HG03039 (cell line): ENCODE data around the gene IL12RB1.
A peak's percentile ranks its signal among the peaks of the same experiment; 100 is the strongest.
"Not testable (repeated sequence)": the region's sequence is repeated elsewhere in the genome, so short reads cannot be mapped to it uniquely, and the experiment has no call there.

Experiments used
- ATAC-seq: cut with Tn5 transposase; IDR thresholded peaks from one replicate; pipeline ENCODE4 v1.9.1; 2021; ENCODE audit warnings: mild to moderate bottlenecking, moderate library complexity; ENCODE audit not compliant: unreplicated experiment

IL12RB1 gene

DNA sequence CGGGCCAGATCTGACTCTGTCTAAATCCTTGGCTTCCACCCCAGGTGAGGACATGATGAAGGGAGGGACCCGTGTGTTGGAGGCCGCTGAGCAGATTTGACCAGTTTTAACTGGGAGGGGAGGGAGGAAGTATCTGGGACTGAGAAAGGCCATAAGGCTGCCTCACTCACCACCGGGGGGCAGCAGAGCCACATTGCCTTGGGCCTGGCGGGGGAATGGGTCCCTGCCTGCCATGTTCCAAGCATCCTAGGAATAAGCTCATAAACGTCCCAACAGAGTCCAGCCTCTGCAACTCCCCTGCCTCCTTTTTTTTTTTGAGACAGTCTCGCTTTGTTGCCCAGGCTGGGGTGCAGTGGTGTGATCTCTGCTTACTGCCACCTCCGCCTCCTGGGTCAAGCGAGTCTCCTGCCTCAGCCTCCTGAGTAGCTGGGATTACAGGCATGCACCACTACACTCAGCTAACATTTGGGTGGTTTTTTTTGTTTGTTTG, 26.3 kb upstream of the IL12RB1 start:
- ATAC-seq: no peak

DNA sequence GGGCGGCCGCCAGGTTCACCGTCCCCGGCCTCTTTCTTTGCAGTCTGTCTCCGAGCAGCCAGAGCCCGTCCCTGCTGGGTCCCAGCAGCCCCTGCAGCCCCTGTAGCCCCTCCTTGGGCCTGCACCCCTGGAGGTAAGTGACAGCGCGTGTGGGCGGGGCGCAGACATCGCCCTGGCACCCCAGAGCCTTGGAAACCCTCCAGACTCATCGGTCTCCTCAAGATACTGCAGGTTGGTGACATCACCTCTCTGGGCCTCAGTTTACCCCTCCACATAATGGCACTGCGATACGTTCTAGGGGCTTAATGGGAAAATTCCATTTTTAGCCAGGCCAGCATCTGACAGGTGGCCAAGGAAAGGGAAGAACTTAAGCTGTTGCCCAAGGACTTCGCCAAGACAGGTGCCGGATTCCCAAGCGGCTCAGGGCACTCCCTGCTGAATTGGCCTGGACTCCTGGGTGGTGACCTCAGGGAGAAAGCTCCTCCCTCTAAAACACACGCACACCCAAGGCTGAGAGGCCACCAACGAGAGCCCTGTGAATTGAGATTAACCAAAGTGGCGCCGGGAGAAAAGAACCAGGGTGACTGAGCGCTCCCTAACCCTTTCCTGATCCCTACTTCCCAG, 24.0 kb upstream of the IL12RB1 start:
- ATAC-seq: no peak

DNA sequence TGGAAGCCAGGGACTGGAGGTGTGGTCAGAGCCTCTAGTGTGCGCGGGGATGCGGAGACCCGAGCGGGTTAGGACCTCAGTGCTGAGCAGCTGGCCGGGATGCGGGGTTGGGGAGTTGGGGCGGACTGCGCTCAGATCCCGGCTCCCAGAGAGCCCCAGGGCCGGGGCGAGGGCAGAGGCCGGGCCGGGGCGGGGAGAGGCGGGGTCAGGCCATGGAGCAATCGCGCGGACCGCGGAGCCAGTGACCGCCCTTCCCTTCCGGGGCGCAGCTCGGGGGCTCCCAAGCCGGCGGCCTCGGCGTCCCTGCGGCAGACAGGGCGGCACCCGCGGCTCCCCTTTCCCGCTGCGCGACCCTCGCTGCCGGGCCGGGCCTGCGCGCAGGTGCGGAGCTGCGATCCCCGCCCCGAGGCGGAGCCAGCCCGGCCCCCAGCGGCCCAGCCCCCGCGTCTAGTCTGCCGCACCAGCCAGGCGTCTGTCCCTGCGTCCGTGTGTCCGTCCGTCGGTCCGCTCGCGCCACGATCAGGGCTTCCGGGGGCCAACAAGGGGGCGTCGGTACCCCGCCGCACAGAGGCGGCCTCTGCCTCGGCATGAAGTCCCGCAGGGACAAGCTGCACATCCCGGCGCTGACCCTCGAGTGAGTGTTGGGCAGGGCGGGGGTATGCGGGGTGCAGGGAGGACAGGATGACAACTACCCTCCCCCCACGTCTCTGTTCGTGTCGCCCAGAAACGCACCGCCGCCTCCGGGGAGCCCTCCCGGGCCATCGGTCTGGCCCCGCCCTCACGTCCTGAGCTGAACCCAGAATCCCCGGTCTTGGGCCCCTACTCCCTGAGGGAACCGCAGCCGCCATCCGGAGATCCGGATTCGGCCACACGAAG, 23.2 kb upstream of the IL12RB1 start:
- no peak for ATAC-seq

DNA sequence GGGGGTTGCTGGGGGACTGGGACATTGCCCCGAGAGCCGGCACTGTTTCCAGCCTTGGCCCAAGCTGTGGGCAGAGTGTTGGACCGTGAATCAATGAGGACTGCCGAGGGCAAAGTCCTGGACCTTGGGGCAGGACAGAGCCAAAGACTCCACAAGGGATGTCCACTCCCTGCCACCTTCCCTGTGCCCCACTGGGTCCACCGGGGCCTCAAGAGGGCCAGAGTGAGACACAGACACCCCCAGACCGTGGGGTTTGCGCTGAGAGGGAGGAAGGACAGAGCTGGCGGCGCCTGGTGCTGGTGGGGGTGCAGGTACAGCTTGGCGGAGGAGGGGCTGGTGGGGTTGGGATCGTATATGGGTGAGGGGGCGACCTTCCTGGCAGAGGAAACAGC, 22.6 kb upstream of the IL12RB1 start:
- no peak for ATAC-seq

DNA sequence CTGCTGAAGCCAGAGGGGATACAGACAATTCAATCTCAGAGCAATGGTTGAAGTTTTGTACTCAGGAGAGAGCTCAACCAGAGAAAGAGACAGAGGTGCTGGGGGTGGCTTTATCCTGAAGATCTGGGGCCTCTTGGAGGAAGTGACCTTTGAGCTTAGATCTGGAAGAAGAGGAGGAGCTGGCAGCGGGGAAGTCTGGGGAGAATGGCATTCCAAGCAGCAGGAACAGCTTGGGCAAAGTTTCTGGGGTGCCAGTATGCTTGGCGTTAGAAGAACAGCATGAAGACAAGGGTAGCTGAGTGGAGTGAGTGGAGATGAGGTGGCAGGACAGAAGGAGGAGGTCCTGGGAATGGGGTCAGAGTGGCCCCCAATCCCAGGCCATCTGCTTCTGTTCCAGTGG, 22.2 kb upstream of the IL12RB1 start:
- no peak for ATAC-seq

DNA sequence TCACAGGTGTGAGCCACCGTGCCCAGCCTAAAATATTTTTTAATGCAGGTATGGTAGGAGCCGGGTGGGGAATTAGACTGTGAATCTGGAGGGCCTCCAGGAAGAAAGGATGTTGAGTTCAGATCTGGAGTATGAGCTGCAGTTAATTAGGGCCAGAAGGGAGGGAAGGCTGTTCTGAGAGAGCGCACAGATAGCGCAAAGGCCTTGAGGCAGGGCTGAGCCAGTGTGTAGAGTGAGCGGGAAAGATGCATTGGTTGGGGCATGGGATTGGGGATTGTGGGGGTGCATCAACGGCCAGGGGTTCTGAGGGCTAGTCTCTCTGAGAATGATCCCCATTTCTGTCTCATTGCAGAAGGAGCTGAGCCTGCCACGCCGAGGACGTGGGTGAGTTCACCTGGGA, 20.5 kb upstream of the IL12RB1 start:
- no peak for ATAC-seq

DNA sequence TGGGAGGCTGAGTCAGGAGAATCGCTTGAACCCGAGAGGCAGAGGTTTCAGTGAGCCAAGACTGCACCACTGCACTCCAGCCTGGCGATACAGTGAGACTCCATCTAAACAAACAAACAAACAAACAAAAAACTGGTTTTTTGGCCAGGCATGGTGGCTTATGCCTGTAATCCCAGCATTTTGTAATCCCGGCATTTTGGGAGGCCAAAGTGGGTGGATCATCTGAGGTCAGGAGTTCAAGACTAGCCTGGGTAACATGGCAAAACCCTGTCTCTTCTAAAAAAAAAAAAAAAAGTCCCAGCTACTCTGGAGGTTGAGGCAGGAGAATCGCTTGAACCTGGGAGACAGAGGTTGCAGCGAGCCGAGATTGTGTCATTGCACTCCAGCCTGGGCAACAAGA, 18.5 kb upstream of the IL12RB1 start:
- ATAC-seq: not testable (repeated sequence)

DNA sequence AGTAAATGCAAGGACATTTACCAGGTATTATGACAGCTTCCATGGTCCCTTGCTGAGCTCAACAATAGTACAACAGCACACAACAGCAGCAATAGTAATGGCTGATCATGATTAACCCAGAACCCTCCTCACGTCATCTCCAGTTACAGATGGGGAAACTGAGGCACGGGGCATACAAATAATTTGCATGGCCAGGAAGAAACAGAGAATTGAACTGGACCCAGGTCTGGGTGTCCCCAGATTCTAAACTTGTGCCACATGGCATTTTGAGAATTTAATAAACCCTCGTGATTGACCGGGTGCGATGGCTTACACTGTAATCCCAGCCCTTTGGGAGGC, 18.0 kb upstream of the IL12RB1 start:
- ATAC-seq: no peak

DNA sequence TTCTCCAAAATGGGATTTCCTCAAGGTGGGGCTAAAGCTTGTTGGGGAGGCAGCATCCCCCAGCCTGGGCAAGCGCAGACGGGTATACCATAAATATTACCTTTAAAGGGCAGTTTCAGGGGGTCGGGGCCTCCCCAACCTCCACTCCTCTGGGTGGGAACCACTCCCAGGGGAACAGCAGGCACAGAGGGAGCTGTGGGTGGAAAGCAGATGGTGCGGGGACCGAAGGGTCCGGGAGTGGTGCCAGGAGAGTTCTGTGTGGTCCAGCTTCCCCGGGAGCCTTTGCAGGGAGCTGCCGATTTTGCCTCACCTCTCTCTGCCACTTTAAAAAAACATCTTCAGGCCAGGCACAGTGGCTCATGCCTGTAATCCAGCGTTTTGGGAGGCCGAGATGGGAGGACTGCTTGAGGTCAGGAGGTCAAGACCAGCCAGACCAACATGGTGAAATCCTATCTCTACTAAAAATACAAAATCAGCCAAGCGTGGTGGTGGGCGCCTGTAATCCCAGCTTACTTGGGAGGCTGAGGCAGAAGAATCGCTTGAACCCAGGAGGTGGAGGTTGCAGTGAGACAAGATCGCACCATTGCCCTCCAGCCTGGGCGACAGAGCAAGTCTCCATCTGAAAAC, 16.3 kb upstream of the IL12RB1 start:
- no peak for ATAC-seq

DNA sequence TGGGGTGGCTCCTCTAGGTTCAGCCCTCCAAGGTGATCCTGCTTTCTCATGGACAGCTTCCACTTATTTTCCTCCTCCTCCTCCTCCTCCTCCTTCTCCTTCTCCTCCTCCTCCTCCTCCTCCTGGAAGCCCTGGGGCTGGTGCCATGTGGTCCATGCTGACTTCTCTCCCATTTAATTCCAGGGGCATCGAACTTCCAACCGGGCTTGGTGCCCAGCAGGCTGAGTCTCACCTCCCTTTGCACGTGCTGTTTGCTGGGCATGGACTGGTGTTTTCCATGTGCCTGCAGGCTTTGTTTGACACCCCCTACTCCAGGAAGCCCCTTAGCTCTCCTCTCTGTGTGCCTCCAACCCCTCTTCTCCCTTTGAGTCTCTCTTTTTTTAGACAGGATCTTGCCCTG, 14.5 kb upstream of the IL12RB1 start:
- no peak for ATAC-seq

DNA sequence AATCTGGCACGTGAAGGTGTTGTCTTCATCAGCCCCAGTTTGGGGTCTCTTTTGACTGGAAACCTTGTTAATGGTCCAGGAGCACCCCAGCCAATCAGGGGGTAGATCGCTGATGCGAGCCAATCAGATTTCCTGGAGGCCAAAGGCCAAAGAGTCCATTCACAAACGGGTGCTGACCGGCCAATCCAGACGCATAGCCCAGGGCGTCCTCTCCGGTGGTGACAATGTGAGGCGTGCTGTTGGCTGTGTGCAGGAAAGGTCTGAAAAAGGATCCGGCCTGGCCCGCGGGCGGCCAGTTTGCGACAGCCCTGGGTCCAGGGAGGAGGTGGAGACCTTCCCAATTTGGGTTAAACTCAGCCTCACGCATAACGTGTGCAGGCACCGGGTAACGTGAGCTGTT, 14.0 kb upstream of the IL12RB1 start:
- no peak for ATAC-seq

DNA sequence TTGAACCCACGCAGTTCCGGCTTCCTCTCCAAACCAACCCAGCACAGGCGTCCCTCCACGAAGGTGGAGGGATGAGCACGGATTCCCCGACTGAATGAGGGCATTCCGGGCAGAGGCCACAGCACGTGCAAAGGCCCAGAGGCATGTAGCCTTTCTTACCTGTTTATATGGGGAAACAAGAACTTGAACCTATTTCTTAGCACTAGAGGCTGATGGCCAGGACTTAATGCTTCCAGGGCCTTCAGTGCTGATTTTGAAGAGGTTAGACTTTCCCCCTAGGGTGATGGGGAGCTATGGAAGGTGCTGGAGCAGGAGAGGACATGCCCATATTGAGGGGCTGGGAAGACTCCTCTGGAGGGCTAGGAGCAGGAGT, 12.9 kb upstream of the IL12RB1 start:
- ATAC-seq: no peak

DNA sequence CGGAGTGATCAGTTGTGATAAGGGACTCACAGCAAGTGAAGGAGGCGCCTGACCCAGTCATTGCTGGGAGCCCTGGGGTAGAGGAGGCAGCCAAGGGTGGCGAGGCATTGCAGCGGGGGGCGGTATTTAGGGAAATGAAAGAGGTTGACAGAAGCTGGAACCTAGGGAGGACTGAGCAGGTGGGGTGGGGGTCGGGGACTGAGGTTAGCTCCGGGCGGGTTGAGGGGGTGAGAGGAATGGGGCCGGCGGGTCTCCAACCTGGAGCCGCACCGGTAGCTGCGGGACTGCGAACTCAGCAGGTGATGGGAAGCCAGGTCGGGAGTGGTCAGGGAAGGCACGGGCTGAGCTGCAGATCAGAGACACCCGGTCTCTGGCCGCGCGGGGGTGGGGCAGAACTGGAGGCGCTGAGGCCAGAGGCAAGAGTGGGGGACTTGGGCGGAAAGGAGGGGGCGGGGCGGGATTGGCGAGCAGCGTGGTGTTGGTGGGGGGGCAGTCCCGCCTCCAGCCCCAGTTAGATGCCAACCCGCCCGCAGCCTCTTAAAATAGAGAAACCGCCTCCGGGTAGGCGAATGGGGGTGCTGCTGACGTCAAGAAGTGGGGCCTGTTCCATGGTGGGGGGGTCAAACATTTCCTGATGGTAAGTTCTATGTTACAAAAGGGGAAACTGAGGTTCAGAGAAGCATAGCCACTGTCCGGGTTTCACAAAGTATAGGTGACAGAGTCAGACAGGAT, 12.3 kb upstream of the IL12RB1 start:
- no peak for ATAC-seq

DNA sequence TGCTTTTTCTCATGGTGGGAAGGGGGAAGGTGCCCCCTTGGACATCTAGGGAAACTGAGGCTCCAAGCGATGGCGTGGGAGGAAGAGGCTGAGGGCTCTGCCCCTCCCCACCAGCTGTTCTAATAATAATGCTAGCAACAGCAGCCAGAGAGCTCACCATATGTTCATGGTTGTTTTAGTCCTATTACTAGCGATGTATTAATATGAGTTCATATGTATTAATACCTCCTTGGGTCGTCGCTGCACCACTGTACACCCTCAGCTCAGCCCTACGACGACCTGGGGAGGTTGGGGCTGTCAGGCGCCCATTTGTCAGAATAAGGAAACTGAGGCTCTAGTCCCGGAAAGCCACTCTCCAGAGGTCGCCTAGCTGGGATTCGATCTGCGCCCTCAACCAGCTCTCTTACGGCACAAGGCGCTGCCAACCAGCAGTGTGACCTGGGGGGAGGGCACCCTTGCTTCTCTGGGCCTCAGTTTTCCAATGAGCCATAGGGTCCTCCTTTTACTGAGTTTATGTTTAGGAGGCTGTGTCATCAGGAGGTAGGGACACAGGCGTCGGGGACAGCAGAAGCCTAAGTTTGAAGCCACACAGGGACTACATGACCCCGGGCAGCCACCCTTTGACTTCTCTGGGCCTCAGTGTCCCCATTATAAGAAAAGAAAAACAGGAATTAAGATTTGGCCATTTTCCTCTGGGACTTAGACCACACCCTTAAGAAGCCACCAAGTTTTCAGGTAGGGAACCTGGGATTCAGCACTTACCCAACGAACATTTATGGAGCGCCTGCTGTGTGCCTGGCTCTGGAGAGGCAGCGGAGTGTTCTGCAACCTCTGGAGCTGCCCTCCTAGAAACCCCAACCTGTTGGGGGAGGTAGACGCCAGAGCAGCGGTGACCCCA, 11.5 kb upstream of the IL12RB1 start:
- ATAC-seq: no peak

DNA sequence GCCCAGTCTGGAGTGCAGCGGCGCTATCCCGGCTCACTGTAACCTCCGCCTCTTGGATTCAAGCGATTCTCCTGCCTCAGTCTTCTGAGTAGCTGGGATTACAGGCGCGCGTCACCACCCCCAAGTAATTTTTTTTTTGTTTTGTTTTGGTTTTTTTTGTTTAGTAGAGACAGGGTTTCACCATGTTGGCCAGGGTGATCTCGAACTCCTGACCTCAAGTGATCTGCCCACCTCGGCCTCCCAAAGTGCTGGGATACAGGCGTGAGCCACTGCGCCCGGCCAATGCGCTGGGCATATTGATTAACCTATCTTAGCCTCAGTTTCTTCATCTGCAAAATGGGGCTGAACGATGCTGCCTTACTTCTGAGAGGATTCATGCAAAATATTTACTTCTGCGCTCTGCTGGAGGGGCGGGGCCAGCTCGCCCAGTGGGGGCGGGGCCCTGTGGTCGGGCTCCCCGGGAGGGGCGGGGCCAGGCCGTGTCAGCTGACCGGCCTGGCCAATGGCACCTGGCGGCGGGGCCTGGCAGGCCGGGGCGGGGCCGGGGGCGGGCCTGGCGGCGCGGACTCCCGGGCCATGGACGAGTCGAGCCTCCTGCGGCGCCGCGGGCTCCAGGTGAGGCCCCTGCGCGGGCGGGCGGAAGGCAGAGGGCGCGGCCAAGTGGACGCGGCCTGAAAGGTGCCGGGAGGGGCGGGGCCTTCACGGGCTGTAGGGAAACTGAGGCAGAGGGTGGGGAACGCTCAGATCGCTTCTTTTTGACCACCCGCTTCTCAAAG, 10.7 kb upstream of the IL12RB1 start, which contains the start of gene MAST3:
MAST3 (plus strand) TSS at position 562 of the 776 bp plus-strand sequence; CDS start at position 577, 15 bp downstream.
- peak; percentile 46 for ATAC-seq

DNA sequence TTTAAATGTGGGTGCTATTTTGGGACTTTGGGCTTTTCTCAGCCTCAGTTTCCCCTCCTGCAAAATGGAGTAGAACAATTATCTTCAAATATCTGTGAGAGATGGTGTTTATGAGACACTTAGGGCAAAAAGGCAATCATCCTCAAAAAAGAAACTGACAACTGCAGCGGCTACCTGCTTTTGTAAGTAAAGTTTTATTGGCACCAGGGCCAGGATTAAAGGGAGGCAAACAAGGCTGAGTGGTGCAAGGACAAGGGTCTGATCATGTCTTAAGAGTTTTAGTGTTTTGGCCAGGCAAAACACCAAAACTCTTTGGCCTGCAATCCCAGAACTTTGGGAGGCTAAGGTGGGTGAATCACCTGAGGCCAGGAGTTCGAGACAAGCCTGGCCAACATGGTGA, 9.5 kb upstream of the IL12RB1 start:
- ATAC-seq: no peak

DNA sequence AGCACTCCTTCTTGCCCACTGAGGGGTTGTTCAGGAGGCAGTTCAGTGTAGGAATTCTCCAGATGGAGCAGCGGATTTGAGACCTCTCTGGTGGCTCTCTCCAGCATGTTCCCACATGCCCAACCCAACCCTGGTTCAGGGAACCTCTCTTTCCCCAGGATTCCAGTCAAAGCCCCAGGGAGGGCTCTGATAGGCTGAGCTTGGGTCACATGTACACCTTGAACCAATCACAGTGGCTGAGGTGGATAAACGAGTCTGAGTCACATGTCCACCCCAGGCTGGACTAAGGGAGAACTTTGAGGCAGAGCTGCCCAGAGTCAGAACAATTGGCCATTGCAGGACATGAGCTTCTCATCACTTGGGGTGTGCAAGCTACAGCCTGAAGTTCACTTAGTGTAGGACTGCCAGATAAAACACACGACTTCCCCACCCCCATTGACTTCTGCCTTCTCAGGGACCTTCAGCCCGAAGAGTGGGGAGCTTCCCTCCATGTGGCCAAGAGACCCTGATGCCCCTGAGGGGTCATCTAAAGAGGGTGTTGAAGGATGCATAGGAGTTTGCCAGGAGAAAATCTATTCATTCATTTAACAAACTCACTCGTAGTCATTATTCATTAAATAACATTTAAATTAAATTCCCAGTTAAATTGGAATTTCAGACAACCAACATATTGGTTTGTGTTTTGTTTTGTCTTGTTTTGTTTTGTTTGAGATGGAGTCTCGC, 6.9 kb upstream of the IL12RB1 start:
- ATAC-seq: no peak

DNA sequence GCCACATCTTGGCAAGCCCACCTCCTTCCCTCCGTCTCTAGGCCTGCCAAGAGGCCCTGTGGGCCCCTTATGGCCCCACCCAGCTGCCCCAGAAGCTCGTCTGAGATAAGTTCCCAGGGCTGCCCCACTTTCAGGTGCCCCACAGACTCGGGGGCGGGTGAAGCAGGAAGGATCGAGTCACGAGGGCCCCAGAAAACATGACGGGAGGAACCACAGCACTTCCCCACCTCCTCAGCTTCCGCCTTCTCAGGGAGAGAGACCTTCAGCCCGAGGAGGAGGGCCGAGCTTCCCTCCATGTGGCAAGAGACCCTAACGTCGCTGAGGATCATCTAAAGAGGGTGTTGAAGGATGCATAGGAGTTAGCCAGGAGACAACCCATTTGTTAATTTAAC, 4.5 kb upstream of the IL12RB1 start:
- ATAC-seq: no peak
